IPS-NIHi7 (cell line): ENCODE measurements around the gene APRT.

Source experiments
- DNase-seq: peaks from one replicate; pipeline ENCODE4 v3.0.0; 2012; ENCODE audit warnings: mixed read lengths; ENCODE audit errors: extremely low spot score

The APRT gene

GRCh38 chr16:88807626-88808453 lies 3.9 kb downstream of the APRT start:
- DNase-seq = no peak

GRCh38 chr16:88807142-88807625 lies 4.5 kb downstream of the APRT start:
- DNase-seq = no peak

GRCh38 chr16:88806491-88807111 lies 5.1 kb downstream of the APRT start:
- DNase-seq = no peak

GRCh38 chr16:88805887-88806393 lies 5.8 kb downstream of the APRT start:
- no peak for DNase-seq

- DNase-seq = no peak
These were observed 6.4 kb downstream of the APRT start for GRCh38 chr16:88805340-88805715.

GRCh38 chr16:88804552-88805339 lies 7.0 kb downstream of the APRT start:
- peak; percentile 57 for DNase-seq

GRCh38 chr16:88804173-88804551 lies 7.6 kb downstream of the APRT start:
- DNase-seq = no peak

- DNase-seq = peak; percentile 97
These were observed 8.3 kb downstream of the APRT start, which contains the start of gene CDT1 for GRCh38 chr16:88803264-88803987. CDT1 (plus strand) TSS chr16:88803789; CDS start chr16:88803832, 43 bp downstream.

GRCh38 chr16:88800277-88800592 lies 11.5 kb downstream of the APRT start:
- DNase-seq = no peak

- DNase-seq = no peak
These were observed 12.0 kb downstream of the APRT start for GRCh38 chr16:88799569-88800276.

GRCh38 chr16:88798772-88799455 lies 12.8 kb downstream of the APRT start:
- no peak for DNase-seq

- DNase-seq = no peak
These were observed 13.7 kb downstream of the APRT start for GRCh38 chr16:88798073-88798472.

GRCh38 chr16:88796278-88796677 lies 15.4 kb downstream of the APRT start:
- DNase-seq = no peak

GRCh38 chr16:88793251-88793954 lies 18.3 kb downstream of the APRT start:
- no peak for DNase-seq

- no peak for DNase-seq
These were observed 19.0 kb downstream of the APRT start for GRCh38 chr16:88792668-88793250.

GRCh38 chr16:88792078-88792550 lies 19.6 kb downstream of the APRT start:
- no peak for DNase-seq

GRCh38 chr16:88790312-88791211 lies 21.2 kb downstream of the APRT start:
- no peak for DNase-seq

GRCh38 chr16:88789594-88789993 lies 22.1 kb downstream of the APRT start:
- DNase-seq = no peak
